GM18951 (cell line): ENCODE results near the gene PTPRN2.

Source experiments
- POLR2A ChIP-seq: IDR thresholded peaks from 4 replicates; pipeline ENCODE4 v1.6.1; 2011; ENCODE audit warnings: mild to moderate bottlenecking; ENCODE audit not compliant: insufficient read length, insufficient read depth; ENCODE audit errors: extremely low read depth
- in situ Hi-C: fragments of 300-500 bp; cut with MboI; formaldehyde crosslinking; loops from one replicate; pipeline ENCODE4 v1.12.0; 2022; ENCODE audit warnings: low sequenced_read_pairs, mixed read lengths, inconsistent platforms; ENCODE audit not compliant: unreplicated experiment

PTPRN2 gene

GRCh38 chr7:158247758-158248487 lies 339.7 kb downstream of the PTPRN2 start:
- in situ Hi-C loops, result no loop called here
- TF ChIP-seq POLR2A, result no peak

- in situ Hi-C loops, result no loop called here
- no peak for TF ChIP-seq POLR2A
Observed at GRCh38 chr7:158246960-158247673, 340.5 kb downstream of the PTPRN2 start.

- no peak for TF ChIP-seq POLR2A
Observed at GRCh38 chr7:158246272-158246959, 341.2 kb downstream of the PTPRN2 start.

GRCh38 chr7:158245724-158246041 lies 341.9 kb downstream of the PTPRN2 start:
- in situ Hi-C loops, result no loop called here
- TF ChIP-seq POLR2A, result no peak

More at GRCh38 chr7:158246272-158246959, 341.2 kb downstream of the PTPRN2 start:
- in situ Hi-C loops, result no loop called here

GRCh38 chr7:158244873-158245723 lies 342.5 kb downstream of the PTPRN2 start:
- TF ChIP-seq POLR2A, result no peak
- in situ Hi-C loops, result no loop called here

GRCh38 chr7:158244430-158244829 lies 343.2 kb downstream of the PTPRN2 start:
- no peak for TF ChIP-seq POLR2A
- in situ Hi-C loops, result no loop called here

- TF ChIP-seq POLR2A, result no peak
- in situ Hi-C loops, result no loop called here
Observed at GRCh38 chr7:158241919-158242318, 345.7 kb downstream of the PTPRN2 start.

GRCh38 chr7:158240801-158241200 lies 346.8 kb downstream of the PTPRN2 start:
- no peak for TF ChIP-seq POLR2A
- in situ Hi-C loops, result no loop called here

GRCh38 chr7:158239290-158239981 lies 348.2 kb downstream of the PTPRN2 start:
- in situ Hi-C loops, result no loop called here
- no peak for TF ChIP-seq POLR2A

- in situ Hi-C loops, result no loop called here
- no peak for TF ChIP-seq POLR2A
Observed at GRCh38 chr7:158238616-158239289, 348.9 kb downstream of the PTPRN2 start.

GRCh38 chr7:158237672-158238335 lies 349.8 kb downstream of the PTPRN2 start:
- in situ Hi-C loops, result no loop called here
- no peak for TF ChIP-seq POLR2A
